Aorta (tissue), 5 donors: Measurements from ENCODE around the gene SLC6A7. TPM values are rescaled to one million over a fixed set of nuclear protein-coding genes. Genes with fewer than 3 reads are reported as not detected.
A peak's percentile ranks its signal among the peaks of the same experiment; 100 is the strongest.
"Not testable (repeated sequence)": the region's sequence is repeated elsewhere in the genome, so short reads cannot be mapped to it uniquely, and the experiment has no call there.

Experiments used
- ATAC-seq: fragments of 200-7000 bp; cut with Tn5 transposase; one replicate; pipeline ENCODE4 v1.9.1; 2022; ENCODE audit warnings: moderate library complexity; ENCODE audit not compliant: low FRiP score
- DNase-seq, 2 donors: peaks; one replicate each; pipeline ENCODE4 v3.0.0-alpha.2; 2020
- H3K27ac ChIP-seq, 2 donors: one replicate each; pipeline ENCODE4 v1.5.1; 2013; ENCODE audit warnings: low read length in 2 of 2, mild to moderate bottlenecking in 2 of 2, moderate library complexity in 2 of 2, control low read depth in 1 of 2, inconsistent platforms in 1 of 2, low read depth in 1 of 2
- H3K27me3 ChIP-seq, 2 donors: one replicate each; pipeline ENCODE4 v1.6.1; 2013; ENCODE audit warnings: control low read depth in 1 of 2, low read length in 1 of 2, mild to moderate bottlenecking in 1 of 2, moderate library complexity in 1 of 2; ENCODE audit not compliant: insufficient read depth in 2 of 2, control insufficient read depth in 1 of 2
- H3K36me3 ChIP-seq, 2 donors: one replicate each; pipeline ENCODE4 v1.6.1; 2013; ENCODE audit warnings: control low read depth in 1 of 2, low read length in 1 of 2, mild to moderate bottlenecking in 1 of 2; ENCODE audit not compliant: insufficient read depth in 2 of 2, control insufficient read depth in 1 of 2
- H3K4me1 ChIP-seq, 2 donors: one replicate each; pipeline ENCODE4 v1.6.1; 2013; ENCODE audit warnings: low read length in 2 of 2, control low read depth in 1 of 2, mild to moderate bottlenecking in 1 of 2, moderate library complexity in 1 of 2; ENCODE audit not compliant: insufficient read depth in 2 of 2, control insufficient read depth in 1 of 2
- H3K4me3 ChIP-seq, 2 donors: one replicate each; pipeline ENCODE4 v1.5.1; 2013; ENCODE audit warnings: low read length in 2 of 2, control low read depth in 1 of 2, mild to moderate bottlenecking in 1 of 2
- H3K9me3 ChIP-seq: one replicate; pipeline ENCODE4 v1.6.1; 2013; ENCODE audit warnings: mild to moderate bottlenecking, low read length; ENCODE audit not compliant: control insufficient read depth
- WGBS, 2 donors: extraction: QIAGEN DNeasy Blood & Tissue Kit; methylation state at CpG; one replicate each; pipeline ENCODE4 v1.1.7; 2013; 5-methylcytosine and 5-hydroxymethylcytosine counted together
- intact Hi-C, 2 donors: fragments of 100-400 bp; cut with DNase I; formaldehyde crosslinking; loops; one replicate each; pipeline versions ENCODE4 v1.14.2 to v1.15.0; 2022
- polyA plus RNA-seq, 2 donors: library from polyadenylated mRNA; stranded (reverse); fragments of 200-250 nt; gene quantifications; one replicate each; pipeline ENCODE4 v1.2.3, GENCODE V29; 2013
- total RNA-seq, 2 donors: library from RNA; stranded (reverse); fragmentation: NEBNext Ultra II Directional; extraction: Animal tissue kit (Norgen Biotek cat#: 25700); gene quantifications; one replicate each; pipeline ENCODE4 v1.2.1, GENCODE V29; 2021
- donor health status: healthy with polysubstance abuse.
- donor health status: Bipolar disorder and iron deficiency.
- donor health status: DM: no; HTN: no; CAD: no.
- donor health status: DM: no; HTN: no; CAD: no.
- donor health status: DM: yes; HTN: yes; CAD: no.

Gene SLC6A7
- total and polyA plus RNA-seq, 4 donors, result 0.25 to 0.41 TPM; not detected in 2

- no peak overlapping the region for H3K27ac ChIP-seq
- DNase-seq, result no peak
- H3K36me3 ChIP-seq, result no peaks in the 10 kb centered on the region
- intact Hi-C loops, result no loop called here
- H3K9me3 ChIP-seq, result no peaks in the 10 kb centered on the region
- ATAC-seq, result no peak
- 93 to 94% methylated on average over 11 of the region's 11 CpGs for WGBS, 2 donors
- no peak overlapping the region for H3K4me3 ChIP-seq
- H3K4me1 ChIP-seq, result no peaks in the 10 kb centered on the region
- H3K27me3 ChIP-seq, result no peaks in the 10 kb centered on the region
Observed at GRCh38 chr5:150242251-150242894, 52.5 kb downstream of the SLC6A7 start.

GRCh38 chr5:150243590-150243989 lies 53.7 kb downstream of the SLC6A7 start:
- H3K4me1 ChIP-seq, result no peaks in the 10 kb centered on the region
- H3K36me3 ChIP-seq, result no peaks in the 10 kb centered on the region
- WGBS, 2 donors, result 85 to 98% methylated on average over 4 of the region's 4 CpGs
- DNase-seq (no peak), ATAC-seq (no peak)
- intact Hi-C loops, result no loop called here
- H3K4me3 ChIP-seq, result no peak overlapping the region
- H3K9me3 ChIP-seq, result no peaks in the 10 kb centered on the region
- H3K27me3 ChIP-seq, result no peaks in the 10 kb centered on the region
- H3K27ac ChIP-seq, result no peak overlapping the region

GRCh38 chr5:150244209-150244608 lies 54.3 kb downstream of the SLC6A7 start:
- intact Hi-C loops, result no loop called here
- ATAC-seq, result no peak
- 71 to 76% methylated on average over 7 of the region's 7 CpGs for WGBS, 2 donors
- Histone ChIP-seq H3K9me3 (no peaks in the 10 kb centered on the region), H3K4me1 (no peaks in the 10 kb centered on the region), H3K27ac (no peak overlapping the region), H3K4me3 (no peak overlapping the region), H3K36me3 (no peaks in the 10 kb centered on the region), H3K27me3 (no peaks in the 10 kb centered on the region)
- DNase-seq, result no peak

DNA sequence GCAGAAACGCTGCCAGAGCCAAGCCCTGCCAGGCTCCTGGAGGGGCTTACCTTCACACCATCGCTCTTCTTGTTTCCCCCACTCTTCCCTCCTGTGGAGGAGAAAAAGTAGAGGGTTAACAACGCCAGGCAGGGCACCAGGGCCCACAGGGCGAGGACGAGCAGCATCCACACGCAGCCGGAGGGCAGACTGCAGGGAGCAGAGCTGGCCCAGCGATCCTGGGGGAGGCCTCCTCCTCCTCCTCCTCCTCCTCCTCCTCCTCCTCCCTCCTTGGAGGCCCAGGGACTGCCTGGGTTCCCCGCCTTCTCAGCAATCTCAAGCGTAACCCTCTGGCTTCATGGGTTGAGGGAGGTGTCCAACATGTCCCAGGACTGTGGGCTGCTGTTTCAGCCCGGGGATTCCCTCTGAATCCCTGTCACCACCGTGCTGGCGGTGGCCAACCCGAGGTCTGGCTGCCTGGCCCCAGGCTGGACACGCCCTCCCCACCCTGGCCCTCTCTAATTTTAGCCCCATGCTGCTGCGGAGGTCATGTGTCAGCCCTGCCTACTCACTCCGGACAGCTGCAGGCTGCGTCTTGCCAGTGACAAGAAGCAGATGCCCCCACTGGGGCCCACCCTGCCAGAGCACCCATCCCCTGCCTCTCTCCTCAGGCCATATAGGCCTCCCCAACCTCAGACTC lies 55.4 kb downstream of the SLC6A7 start:
- no peak overlapping the region for H3K27ac ChIP-seq

DNA sequence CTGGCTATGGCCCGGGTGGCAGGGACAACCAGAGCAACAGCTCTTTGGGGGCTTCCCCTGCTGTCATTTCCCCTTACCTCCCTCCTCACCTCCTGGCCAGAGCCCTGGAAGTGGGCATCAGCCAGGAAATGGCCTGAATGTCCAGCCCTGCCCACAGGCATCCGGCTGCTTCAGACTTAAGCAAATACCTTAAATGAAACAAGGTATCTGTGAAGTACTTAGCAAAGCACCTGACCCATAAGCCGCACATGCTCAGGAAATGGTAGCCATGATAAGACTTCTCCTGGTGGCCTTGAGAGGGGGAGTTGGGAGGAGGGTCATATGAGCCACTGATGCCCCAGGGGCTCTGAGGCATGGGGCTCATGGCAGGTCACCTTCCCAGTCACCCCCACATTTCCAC lies 55.9 kb downstream of the SLC6A7 start:
- WGBS, 2 donors, result 83 to 89% methylated on average over 3 of the region's 3 CpGs
- no peak overlapping the region for H3K4me3 ChIP-seq
- no peaks in the 10 kb centered on the region for H3K36me3 ChIP-seq
- H3K27ac ChIP-seq, result no peak overlapping the region
- no peaks in the 10 kb centered on the region for H3K9me3 ChIP-seq
- intact Hi-C loops, result no loop called here
- ATAC-seq (no peak), DNase-seq (no peak)
- H3K27me3 ChIP-seq, result no peaks in the 10 kb centered on the region
- no peaks in the 10 kb centered on the region for H3K4me1 ChIP-seq

More for the DNA sequence above, 55.4 kb downstream of the SLC6A7 start:
- Histone ChIP-seq H3K4me3 (no peak overlapping the region), H3K9me3 (no peaks in the 10 kb centered on the region), H3K36me3 (no peaks in the 10 kb centered on the region), H3K4me1 (no peaks in the 10 kb centered on the region), H3K27me3 (no peaks in the 10 kb centered on the region)
- intact Hi-C loops, result no loop called here
- ATAC-seq (peak; percentile 27), DNase-seq (no peak)
- 68 to 77% methylated on average over 16 to 18 of the region's 18 CpGs for WGBS, 2 donors

DNA sequence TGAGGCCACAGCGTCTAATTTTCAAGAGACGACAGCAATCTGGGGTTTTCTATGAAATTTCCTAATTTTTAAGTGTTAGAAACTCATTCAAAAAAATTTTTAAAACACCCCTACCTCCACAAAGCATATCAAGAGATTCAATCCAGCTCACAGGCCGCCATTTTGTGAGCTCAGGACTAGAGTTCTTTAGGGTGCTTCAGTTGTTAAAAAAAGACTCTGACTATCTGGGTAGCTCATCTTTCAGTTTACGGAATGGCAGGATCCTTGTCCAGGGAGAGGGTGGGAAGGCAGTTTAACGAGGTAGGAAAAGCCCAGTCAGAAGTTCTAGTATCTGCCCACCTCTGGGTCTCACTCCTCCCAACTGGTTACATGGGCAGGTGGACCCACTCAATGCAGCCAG lies 56.6 kb downstream of the SLC6A7 start:
- intact Hi-C loops, result no loop called here
- H3K9me3 ChIP-seq, result no peaks in the 10 kb centered on the region
- H3K27ac ChIP-seq, result no peak overlapping the region
- H3K27me3 ChIP-seq, result no peaks in the 10 kb centered on the region
- H3K4me1 ChIP-seq, result no peaks in the 10 kb centered on the region
- no peaks in the 10 kb centered on the region for H3K36me3 ChIP-seq
- no peak overlapping the region for H3K4me3 ChIP-seq
- DNase-seq (no peak), ATAC-seq (no peak)
- 96 to 98% methylated on average over 5 of the region's 5 CpGs for WGBS, 2 donors

DNA sequence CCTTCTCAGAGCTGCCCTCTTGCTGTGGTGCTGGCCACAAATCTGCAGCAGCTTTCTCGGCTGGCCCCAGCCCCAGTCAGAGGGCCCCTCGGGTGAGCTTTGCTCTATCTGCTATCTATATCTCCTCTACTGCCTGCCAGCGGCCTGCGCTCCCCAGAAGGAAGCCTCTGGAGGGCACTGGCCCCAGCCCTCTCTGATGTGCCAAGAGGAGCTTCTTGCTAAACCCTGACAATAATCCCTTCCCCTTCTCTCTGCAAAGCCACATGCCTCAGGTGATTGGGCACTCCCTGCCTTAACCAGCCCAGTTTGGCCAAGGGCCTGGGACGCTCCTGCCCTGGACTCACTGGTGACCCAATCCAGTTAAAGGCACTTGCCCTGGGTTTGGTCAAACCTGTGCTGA lies 57.0 kb downstream of the SLC6A7 start:
- no peaks in the 10 kb centered on the region for H3K27me3 ChIP-seq
- H3K27ac ChIP-seq, result no peak overlapping the region
- no peaks in the 10 kb centered on the region for H3K4me1 ChIP-seq
- no peaks in the 10 kb centered on the region for H3K36me3 ChIP-seq
- H3K9me3 ChIP-seq, result no peaks in the 10 kb centered on the region
- WGBS, 2 donors, result 71 to 83% methylated on average over 5 of the region's 5 CpGs
- DNase-seq (no peak), ATAC-seq (no peak)
- intact Hi-C loops, result no loop called here
- no peak overlapping the region for H3K4me3 ChIP-seq

DNA sequence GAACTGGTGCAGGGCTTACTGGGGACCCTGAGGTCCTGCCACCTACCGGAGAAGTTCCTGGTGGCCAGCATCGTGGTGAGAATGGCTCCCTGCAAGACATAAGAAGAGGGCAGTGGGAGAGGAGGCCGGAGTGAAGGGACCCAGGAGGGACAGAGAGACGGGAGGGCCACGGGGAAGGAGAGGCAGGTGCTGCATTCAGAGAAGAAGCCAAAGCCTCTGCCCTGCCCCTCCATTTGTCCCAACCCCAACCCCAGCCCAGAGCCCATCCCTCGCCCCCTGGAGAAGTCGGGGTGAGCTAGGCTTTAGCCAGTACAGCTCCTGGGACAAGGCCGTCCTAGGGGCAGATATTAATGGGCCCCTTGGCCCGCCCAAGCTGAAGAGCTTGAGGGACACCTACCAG lies 57.9 kb downstream of the SLC6A7 start:
- WGBS, 2 donors, result 94% methylated on average over 9 of the region's 9 CpGs

DNA sequence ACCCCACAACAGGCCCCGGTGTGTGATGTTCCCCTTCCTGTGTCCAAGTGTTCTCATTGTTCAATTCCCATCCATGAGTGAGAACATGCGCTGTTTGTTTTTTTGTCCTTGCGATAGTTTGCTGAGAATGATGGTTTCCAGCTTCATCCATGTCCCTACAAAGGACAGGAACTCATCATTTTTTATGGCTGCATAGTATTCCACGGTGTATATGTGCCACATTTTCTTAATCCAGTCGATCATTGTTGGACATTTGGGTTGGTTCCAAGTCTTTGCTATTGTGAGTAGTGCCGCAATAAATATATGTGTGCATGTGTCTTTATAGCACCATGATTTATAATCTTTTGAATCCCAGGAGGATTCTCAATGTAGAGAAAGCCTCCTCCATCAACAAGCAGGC lies 58.6 kb downstream of the SLC6A7 start:
- WGBS, 2 donors, result 90 to 94% methylated on average over 6 of the region's 6 CpGs
- DNase-seq, intact Hi-C loops, H3K27me3 ChIP-seq, ATAC-seq, H3K27ac ChIP-seq, H3K9me3 ChIP-seq, H3K36me3 ChIP-seq, H3K4me1 ChIP-seq, H3K4me3 ChIP-seq: not testable (repeated sequence)

More for the DNA sequence above, 57.9 kb downstream of the SLC6A7 start:
- intact Hi-C loops, result no loop called here
- no peaks in the 10 kb centered on the region for H3K4me1 ChIP-seq
- H3K27me3 ChIP-seq, result no peaks in the 10 kb centered on the region
- no peak overlapping the region for H3K4me3 ChIP-seq
- no peaks in the 10 kb centered on the region for H3K36me3 ChIP-seq
- no peak overlapping the region for H3K27ac ChIP-seq
- no peaks in the 10 kb centered on the region for H3K9me3 ChIP-seq
- no peak for DNase-seq
- no peak for ATAC-seq
